DOHH2 (cell line): ENCODE results near the gene NDC80.

ENCODE experiments used
- H3F3A ChIP-seq: fragments of 200-600 bp; sonication (generic), shearing (Covaris generic); 2 replicates; pipeline ENCODE4 v1.6.0; 2016; ENCODE audit warnings: antibody characterized with exemption, mild to moderate bottlenecking; ENCODE audit not compliant: control insufficient read depth, insufficient read depth
- H3K27ac ChIP-seq: fragments of 200-600 bp; sonication (generic); 2 replicates; pipeline ENCODE4 v1.5.1; 2014; ENCODE audit warnings: low read depth, mild to moderate bottlenecking, low read length, moderate library complexity
- H3K27me3 ChIP-seq: fragments of 200-600 bp; sonication (generic); 2 replicates; pipeline ENCODE4 v1.6.1; 2014; ENCODE audit warnings: mild to moderate bottlenecking, low read length, mixed read lengths; ENCODE audit not compliant: control insufficient read depth
- H3K36me3 ChIP-seq: fragments of 200-600 bp; sonication (generic); 2 replicates; pipeline ENCODE4 v1.6.1; 2014; ENCODE audit warnings: mild to moderate bottlenecking, low read length, moderate library complexity, mixed read lengths; ENCODE audit not compliant: control insufficient read depth
- H3K4me1 ChIP-seq: fragments of 200-600 bp; sonication (generic); 2 replicates; pipeline ENCODE4 v1.6.1; 2014; ENCODE audit warnings: mild to moderate bottlenecking, low read length, mixed read lengths; ENCODE audit not compliant: control insufficient read depth
- H3K4me2 ChIP-seq: fragments of 200-600 bp; sonication (generic); 2 replicates; pipeline ENCODE4 v1.6.0; 2014; ENCODE audit warnings: mild to moderate bottlenecking, low read length, moderate library complexity
- H3K4me3 ChIP-seq: fragments of 200-600 bp; sonication (generic); 2 replicates; pipeline ENCODE4 v1.5.1; 2014; ENCODE audit warnings: mild to moderate bottlenecking, low read length, mixed read lengths
- H3K79me2 ChIP-seq: fragments of 200-600 bp; sonication (generic); 2 replicates; pipeline ENCODE4 v1.6.1; 2014; ENCODE audit warnings: mild to moderate bottlenecking, low read length, mixed read lengths; ENCODE audit not compliant: control insufficient read depth
- H3K9me2 ChIP-seq: fragments of 200-600 bp; sonication (generic); replicated peaks from 2 replicates; pipeline ENCODE4 v1.6.1; 2014; ENCODE audit warnings: mild to moderate bottlenecking, low read length, mixed read lengths; ENCODE audit not compliant: control insufficient read depth
- H3K9me3 ChIP-seq: fragments of 200-600 bp; sonication (generic); 2 replicates; pipeline ENCODE4 v1.6.1; 2014; ENCODE audit warnings: antibody characterized with exemption, low read length, mixed read lengths; ENCODE audit not compliant: control insufficient read depth, insufficient read depth
- H4K20me1 ChIP-seq: fragments of 200-600 bp; sonication (generic); 2 replicates; pipeline ENCODE4 v1.6.0; 2014; ENCODE audit warnings: low read depth, mild to moderate bottlenecking, antibody characterized with exemption, low read length, moderate library complexity; ENCODE audit not compliant: control insufficient read depth, insufficient read depth
- EZH2phosphoT487 ChIP-seq: fragments of 200-600 bp; sonication (generic); IDR thresholded peaks from 2 replicates; pipeline ENCODE4 v1.6.1; 2017; ENCODE audit warnings: borderline replicate concordance, mild to moderate bottlenecking, antibody characterized with exemption, low read length, moderate library complexity, mixed read lengths
- TF ChIP-seq, protein P1 (sequence below): fragments of 200-600 bp; sonication (generic); IDR thresholded peaks from one replicate; pipeline ENCODE4 v1.5.1; 2014; ENCODE audit warnings: antibody characterized with exemption, mild to moderate bottlenecking, low read depth, low read length; ENCODE audit not compliant: poor library complexity, severe bottlenecking

Gene NDC80

DNA sequence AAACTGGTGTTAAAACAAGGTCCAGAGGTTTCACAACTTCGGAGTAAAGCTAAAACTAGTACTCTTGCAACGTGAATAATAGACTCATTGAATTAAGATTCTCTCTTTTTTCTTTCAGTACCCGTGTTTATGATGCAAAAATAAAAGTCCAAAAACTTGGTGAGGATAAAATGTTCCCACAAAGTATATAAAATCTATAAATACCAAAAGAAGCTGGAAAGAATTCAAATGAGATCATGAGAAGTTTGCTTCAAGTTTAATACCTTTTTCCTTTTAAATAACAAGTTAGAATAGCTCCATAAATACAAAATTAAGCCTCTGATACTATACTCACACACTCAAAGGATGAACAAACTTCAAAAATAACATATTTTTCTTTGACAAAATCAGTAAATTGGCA lies 34.1 kb upstream of the NDC80 start:
- no peaks in the 10 kb centered on the region for H3K9me2 ChIP-seq
- no peak overlapping the region for H3K27ac ChIP-seq
- H4K20me1 ChIP-seq, result no peaks in the 10 kb centered on the region
- H3K4me3 ChIP-seq, result no peak overlapping the region
- no peaks in the 10 kb centered on the region for H3K9me3 ChIP-seq
- TF ChIP-seq, protein P1, sequence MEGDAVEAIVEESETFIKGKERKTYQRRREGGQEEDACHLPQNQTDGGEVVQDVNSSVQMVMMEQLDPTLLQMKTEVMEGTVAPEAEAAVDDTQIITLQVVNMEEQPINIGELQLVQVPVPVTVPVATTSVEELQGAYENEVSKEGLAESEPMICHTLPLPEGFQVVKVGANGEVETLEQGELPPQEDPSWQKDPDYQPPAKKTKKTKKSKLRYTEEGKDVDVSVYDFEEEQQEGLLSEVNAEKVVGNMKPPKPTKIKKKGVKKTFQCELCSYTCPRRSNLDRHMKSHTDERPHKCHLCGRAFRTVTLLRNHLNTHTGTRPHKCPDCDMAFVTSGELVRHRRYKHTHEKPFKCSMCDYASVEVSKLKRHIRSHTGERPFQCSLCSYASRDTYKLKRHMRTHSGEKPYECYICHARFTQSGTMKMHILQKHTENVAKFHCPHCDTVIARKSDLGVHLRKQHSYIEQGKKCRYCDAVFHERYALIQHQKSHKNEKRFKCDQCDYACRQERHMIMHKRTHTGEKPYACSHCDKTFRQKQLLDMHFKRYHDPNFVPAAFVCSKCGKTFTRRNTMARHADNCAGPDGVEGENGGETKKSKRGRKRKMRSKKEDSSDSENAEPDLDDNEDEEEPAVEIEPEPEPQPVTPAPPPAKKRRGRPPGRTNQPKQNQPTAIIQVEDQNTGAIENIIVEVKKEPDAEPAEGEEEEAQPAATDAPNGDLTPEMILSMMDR, result no peak
- no peak for TF ChIP-seq EZH2phosphoT487
- H3K4me2 ChIP-seq, result no peak overlapping the region
- no peaks in the 10 kb centered on the region for H3K79me2 ChIP-seq
- no peaks in the 10 kb centered on the region for H3F3A ChIP-seq
- no peaks in the 10 kb centered on the region for H3K27me3 ChIP-seq
- peaks cover 17% of the 10 kb centered on the region for H3K36me3 ChIP-seq
- peaks cover 11% of the 10 kb centered on the region for H3K4me1 ChIP-seq

DNA sequence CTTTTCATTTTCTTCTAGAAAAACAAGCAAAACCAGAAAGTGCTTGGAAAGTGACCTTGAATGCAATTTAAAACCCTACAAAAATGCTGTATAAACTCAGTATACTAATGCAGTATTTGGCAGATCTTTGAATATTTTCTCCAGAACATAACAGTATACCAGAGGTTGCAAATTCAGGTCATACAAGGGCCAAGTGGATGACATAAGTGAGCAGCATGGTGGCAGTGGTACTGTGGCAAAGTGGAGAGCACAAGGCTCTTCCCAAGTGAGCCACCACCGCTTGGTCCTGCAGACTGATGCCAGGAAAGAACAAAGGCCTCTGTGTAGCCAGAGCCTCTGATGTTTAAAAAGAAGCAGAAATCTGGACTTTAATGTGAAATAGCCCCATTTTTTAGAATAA lies 33.1 kb upstream of the NDC80 start:
- peaks cover 17% of the 10 kb centered on the region for H3K36me3 ChIP-seq
- H3K27me3 ChIP-seq, result no peaks in the 10 kb centered on the region
- H3K4me3 ChIP-seq, result no peak overlapping the region
- H3K4me2 ChIP-seq, result no peak overlapping the region
- no peaks in the 10 kb centered on the region for H3F3A ChIP-seq
- no peaks in the 10 kb centered on the region for H3K79me2 ChIP-seq
- no peak overlapping the region for H3K27ac ChIP-seq
- H3K9me2 ChIP-seq, result no peaks in the 10 kb centered on the region
- peaks cover 16% of the 10 kb centered on the region for H3K4me1 ChIP-seq
- no peak for TF ChIP-seq EZH2phosphoT487
- TF ChIP-seq, protein P1, result no peak
- H3K9me3 ChIP-seq, result no peaks in the 10 kb centered on the region
- H4K20me1 ChIP-seq, result no peaks in the 10 kb centered on the region

DNA sequence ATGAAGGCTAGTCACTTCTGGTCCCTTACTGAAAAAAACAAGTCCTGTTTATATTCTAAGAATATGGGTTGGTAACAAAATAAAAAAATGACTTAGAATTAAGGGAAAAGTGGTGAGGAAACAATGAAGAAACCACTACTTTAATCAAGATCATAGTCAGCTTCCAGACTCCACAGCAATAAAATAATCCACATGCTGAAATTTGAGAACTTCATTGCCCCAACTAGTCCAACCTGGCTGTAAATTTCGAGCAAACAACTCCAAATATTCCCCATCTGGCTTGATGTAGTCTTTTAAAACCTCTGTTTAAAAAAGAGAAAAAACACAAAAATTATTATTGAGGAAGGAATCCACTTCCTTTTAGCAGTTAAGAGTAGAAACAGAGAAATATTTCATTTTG lies 32.5 kb upstream of the NDC80 start:
- no peaks in the 10 kb centered on the region for H3F3A ChIP-seq

More for the DNA sequence above, 32.5 kb upstream of the NDC80 start:
- peaks cover 16% of the 10 kb centered on the region for H3K4me1 ChIP-seq
- H3K9me3 ChIP-seq, result no peaks in the 10 kb centered on the region
- no peak overlapping the region for H3K4me3 ChIP-seq
- TF ChIP-seq, protein P1, result no peak
- TF ChIP-seq EZH2phosphoT487, result no peak
- H3K27me3 ChIP-seq, result no peaks in the 10 kb centered on the region
- no peaks in the 10 kb centered on the region for H3K9me2 ChIP-seq
- H3K79me2 ChIP-seq, result no peaks in the 10 kb centered on the region
- H3K4me2 ChIP-seq, result no peak overlapping the region
- no peaks in the 10 kb centered on the region for H4K20me1 ChIP-seq
- no peak overlapping the region for H3K27ac ChIP-seq
- H3K36me3 ChIP-seq, result peaks cover 18% of the 10 kb centered on the region
